Urinary bladder (tissue), 4 donors: ENCODE data around the gene TBKBP1. TPM values are rescaled to one million over a fixed set of nuclear protein-coding genes. Genes with fewer than 3 reads are reported as not detected.
"Not testable (repeated sequence)": the region's sequence is repeated elsewhere in the genome, so short reads cannot be mapped to it uniquely, and the experiment has no call there.

Experiments used
- DNase-seq: peaks from one replicate; pipeline ENCODE4 v3.0.0-alpha.2; 2015; ENCODE audit errors: extremely low spot score
- H3K27ac ChIP-seq: one replicate; pipeline ENCODE4 v1.5.1; 2013; ENCODE audit warnings: low read depth, mild to moderate bottlenecking, moderate library complexity
- H3K36me3 ChIP-seq: one replicate; pipeline ENCODE4 v1.6.1; 2013; ENCODE audit warnings: mild to moderate bottlenecking, moderate library complexity; ENCODE audit not compliant: insufficient read depth
- H3K4me1 ChIP-seq: one replicate; pipeline ENCODE4 v1.6.1; 2013; ENCODE audit warnings: mild to moderate bottlenecking, moderate library complexity; ENCODE audit not compliant: insufficient read depth
- H3K4me3 ChIP-seq: one replicate; pipeline ENCODE4 v1.5.1; 2013; ENCODE audit warnings: low read depth, low read length
- whole genome bisulfite sequencing: extraction: QIAGEN DNeasy Blood & Tissue Kit; methylation state at CpG from one replicate; pipeline ENCODE4 v1.1.7; 2013; 5-methylcytosine and 5-hydroxymethylcytosine counted together
- polyA plus RNA-seq: library from polyadenylated mRNA; stranded (reverse); fragments of 200-250 nt; gene quantifications from one replicate; pipeline ENCODE4 v1.2.3, GENCODE V29; 2013
- total RNA-seq: library from RNA; depleted of rRNA; stranded (reverse); fragments of >200 nt; gene quantifications from one replicate; pipeline ENCODE4 v1.2.3, GENCODE V29; 2014
- donor health status: healthy with polysubstance abuse.
- donor health status: healthy.

TBKBP1 gene
- total and polyA plus RNA-seq, 2 donors, result 5.5 to 19.1 TPM

DNA sequence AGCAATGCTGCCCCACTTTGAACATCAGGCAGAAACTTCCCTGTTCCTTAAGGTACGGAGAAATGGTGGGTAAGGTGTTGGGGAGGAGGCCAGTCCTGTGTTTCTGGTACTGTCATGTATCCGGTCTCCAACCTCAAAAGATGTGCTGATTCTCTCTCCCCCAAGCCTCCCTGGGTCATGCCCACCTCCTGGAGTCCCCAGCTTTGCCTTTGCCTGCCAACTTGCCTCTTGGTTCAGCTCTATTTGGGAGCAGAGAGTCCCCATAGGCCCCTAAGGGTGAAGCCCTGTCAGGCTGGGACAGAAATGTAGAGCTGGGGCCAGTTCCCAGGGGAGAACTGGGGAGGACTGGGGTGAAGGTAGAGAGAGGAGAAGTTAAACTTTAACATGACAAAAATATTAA lies 37.4 kb downstream of the TBKBP1 start:
- H3K27ac ChIP-seq, result no peak overlapping the region
- no peaks in the 10 kb centered on the region for H3K36me3 ChIP-seq
- H3K4me3 ChIP-seq, result no peak overlapping the region
- no peak for DNase-seq
- WGBS, result 73% methylated on average over 2 of the region's 2 CpGs
- H3K4me1 ChIP-seq, result no peaks in the 10 kb centered on the region

DNA sequence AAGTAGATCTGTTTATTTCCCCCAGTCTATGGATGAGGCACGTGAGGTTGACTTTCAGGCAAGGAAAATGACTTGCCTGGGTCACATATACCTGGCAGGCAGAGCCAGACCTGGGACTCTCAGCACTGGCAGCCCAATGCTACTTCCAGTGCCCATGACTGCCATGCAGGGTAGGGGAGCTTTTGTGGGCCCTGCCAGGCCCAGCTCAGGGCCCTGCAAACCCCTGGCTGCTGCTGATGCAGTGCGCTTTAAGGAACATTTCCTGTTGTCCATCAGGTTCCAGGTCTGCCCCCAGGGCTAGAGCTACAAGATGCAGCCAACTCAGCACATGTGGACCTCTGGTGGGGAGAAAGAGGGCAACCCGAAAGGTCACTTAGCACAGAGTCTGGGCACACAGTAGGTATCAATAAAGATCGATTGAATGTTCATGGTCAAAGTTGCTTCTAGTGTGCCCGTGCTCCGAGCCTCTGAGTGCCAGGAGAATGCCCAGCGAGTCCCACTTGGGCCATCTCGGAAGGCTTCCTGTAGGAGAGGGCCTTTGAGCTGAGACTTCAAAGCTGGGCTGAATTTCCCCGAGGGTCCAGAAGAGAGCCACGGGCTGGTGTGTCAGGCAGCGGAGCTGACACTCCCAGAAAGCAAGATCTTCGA lies 38.6 kb downstream of the TBKBP1 start:
- H3K27ac ChIP-seq, result no peak overlapping the region
- peak overlapping the region; percentile 40 for H3K4me3 ChIP-seq
- no peak for DNase-seq
- H3K4me1 ChIP-seq, result no peaks in the 10 kb centered on the region
- H3K36me3 ChIP-seq, result no peaks in the 10 kb centered on the region
- WGBS, result 45% methylated on average over 12 of the region's 12 CpGs

DNA sequence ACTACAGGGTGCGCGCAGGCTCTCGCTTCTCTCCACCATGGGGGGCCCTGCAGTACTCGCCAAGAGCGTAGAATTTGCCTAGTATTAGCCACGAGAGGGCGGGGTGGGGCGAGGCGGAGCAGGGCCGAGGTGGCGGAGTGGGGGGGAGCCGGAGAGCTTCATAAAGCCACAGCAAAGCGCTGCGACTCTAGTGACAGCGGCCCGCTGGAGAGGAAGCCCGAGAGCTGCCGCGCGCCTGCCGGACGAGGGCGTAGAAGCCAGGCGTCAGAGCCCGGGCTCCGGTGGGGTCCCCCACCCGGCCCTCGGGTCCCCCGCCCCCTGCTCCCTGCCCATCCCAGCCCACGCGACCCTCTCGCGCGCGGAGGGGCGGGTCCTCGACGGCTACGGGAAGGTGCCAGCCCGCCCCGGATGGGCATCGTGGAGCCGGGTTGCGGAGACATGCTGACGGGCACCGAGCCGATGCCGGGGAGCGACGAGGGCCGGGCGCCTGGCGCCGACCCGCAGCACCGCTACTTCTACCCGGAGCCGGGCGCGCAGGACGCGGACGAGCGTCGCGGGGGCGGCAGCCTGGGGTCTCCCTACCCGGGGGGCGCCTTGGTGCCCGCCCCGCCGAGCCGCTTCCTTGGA lies 39.2 kb downstream of the TBKBP1 start, which contains the start of gene TBX21:
Gene TBX21, plus strand, starts transcription at position 190 of the 627 bp plus-strand sequence. Its CDS starts 219 bp downstream, at position 409.
- H3K36me3 ChIP-seq, result no peaks in the 10 kb centered on the region
- H3K27ac ChIP-seq, result no peak within 1 kb of the TSS
- H3K4me3 ChIP-seq, result peak within 1 kb of the TSS; percentile 40
- no peak for DNase-seq
- H3K4me1 ChIP-seq, result no peaks in the 10 kb centered on the region
- WGBS, result under 1% methylated on average over 73 of the region's 73 CpGs

DNA sequence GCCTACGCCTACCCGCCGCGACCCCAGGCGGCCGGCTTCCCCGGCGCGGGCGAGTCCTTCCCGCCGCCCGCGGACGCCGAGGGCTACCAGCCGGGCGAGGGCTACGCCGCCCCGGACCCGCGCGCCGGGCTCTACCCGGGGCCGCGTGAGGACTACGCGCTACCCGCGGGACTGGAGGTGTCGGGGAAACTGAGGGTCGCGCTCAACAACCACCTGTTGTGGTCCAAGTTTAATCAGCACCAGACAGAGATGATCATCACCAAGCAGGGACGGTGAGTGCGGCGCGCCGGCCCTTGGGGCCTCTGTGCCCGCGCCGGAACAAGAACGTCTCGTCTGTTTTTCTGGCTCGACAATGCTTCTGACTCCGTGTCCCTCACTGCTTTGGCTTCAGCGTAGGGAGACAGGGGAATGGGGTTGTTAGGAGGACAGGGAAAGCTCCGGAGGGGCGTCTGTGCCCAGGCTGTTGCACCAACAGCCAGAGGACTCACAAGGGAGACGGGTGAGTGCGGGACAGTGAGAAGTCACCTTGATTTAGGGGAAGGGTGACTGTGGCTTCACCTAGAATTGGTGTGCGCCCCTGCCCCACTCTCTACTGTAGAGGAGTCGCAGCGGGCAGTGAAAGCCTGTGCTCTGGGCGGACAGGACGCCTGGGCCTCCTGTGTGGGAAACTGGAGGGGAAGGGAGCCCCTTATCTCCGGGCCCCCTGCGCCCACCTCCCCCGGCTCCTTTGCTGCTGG lies 39.9 kb downstream of the TBKBP1 start:
- 7% methylated on average over 60 of the region's 60 CpGs for WGBS
- peak overlapping the region; percentile 40 for H3K4me3 ChIP-seq
- no peaks in the 10 kb centered on the region for H3K4me1 ChIP-seq
- no peak for DNase-seq
- H3K27ac ChIP-seq, result no peak overlapping the region
- no peaks in the 10 kb centered on the region for H3K36me3 ChIP-seq

DNA sequence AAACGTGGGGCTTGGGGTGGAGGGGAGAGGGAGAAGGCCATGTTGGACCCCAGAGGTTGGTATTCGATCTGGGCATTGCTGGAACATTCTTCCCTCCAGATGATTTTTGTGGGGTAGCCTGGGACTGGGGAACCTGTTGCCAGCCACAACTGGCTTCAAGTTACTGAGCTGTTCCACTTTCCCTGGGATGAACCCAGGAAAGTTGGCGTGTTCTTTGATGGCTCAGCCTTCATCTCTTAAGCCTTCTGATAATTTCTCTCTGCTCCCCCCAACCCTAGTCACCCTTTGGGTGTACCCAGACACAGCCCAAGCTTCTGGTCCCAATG lies 41.1 kb downstream of the TBKBP1 start:
- WGBS, result 75% methylated on average over 3 of the region's 3 CpGs
- no peak for DNase-seq
- Histone ChIP-seq H3K4me3 (no peak overlapping the region), H3K27ac (no peak overlapping the region), H3K4me1 (no peaks in the 10 kb centered on the region), H3K36me3 (no peaks in the 10 kb centered on the region)

DNA sequence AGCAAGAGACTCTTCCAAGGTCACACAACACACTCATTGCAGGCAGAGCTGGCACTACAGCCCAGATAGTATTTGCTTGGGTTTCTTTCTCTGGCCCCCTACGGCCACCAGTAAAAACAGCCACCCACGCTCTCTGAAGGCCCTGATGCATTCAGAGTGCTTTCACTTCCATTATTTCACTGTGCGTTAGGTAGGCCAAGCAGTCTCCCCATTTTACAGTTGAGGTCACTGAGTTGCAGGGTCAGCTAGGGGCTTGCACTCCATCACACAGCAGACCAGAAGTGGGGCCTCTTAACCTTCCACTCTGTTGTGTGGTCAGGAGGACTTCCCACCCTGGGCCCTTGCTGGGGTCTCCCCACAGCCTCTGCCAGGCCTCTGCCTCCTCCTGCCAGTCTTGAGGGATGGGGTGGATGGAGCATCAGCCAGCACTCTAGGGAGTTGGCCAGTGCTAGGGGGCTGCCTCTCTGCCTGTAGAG lies 41.6 kb downstream of the TBKBP1 start:
- DNase-seq, result no peak

DNA sequence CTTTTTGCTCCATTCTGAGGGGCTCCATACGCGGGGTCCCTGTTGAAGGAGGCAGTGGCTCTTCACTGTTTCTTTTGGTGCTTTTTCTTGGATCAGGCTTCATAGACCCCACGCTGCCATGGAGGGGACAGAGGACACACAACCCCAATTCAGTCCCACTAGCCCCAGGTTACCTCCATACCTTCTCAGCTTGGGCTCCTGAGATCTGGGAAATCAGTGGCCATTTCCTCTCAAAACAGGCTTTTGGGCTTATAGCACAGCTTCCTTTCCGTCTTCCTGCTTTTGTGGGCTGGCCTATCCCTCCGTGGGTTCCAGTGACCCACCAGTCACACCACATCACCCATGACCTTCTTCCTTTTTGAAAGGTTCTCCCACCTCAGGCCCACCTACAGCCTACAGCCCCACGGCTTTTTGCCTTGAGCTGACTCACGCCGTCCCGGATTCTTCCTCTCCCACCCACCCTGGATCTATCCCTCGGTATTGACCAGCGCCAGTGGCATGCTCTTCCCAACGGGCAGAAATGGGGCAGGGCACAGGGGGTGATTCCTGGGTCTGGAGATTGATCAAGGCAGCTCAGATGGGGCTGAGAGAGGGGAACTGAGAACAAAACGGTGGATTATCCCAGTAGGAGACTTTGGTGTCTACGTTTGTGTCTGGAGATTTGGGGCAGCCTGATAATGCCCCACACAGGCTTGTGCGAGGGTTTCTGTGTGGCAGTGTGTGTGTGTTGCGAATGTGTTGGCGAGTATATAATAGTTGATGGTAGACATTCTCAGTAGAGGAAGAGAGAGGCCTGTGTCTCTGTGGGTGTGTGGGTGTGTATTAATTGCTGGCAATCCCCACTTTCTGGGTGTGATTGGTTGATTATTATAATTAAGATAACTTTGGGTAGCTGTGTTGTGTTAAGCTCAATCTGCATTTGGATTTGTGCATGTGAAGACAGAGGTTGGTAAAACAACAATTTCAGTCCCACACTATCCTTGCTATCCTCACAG lies 42.8 kb downstream of the TBKBP1 start:
- 68% methylated on average over 17 of the region's 17 CpGs for WGBS
- Histone ChIP-seq H3K4me1 (no peaks in the 10 kb centered on the region), H3K4me3 (no peak overlapping the region), H3K36me3 (no peaks in the 10 kb centered on the region), H3K27ac (no peak overlapping the region)
- DNase-seq, result no peak

More for the DNA sequence above, 41.6 kb downstream of the TBKBP1 start:
- 92% methylated on average over 3 of the region's 3 CpGs for WGBS
- Histone ChIP-seq H3K4me1 (no peaks in the 10 kb centered on the region), H3K36me3 (no peaks in the 10 kb centered on the region), H3K27ac (no peak overlapping the region), H3K4me3 (no peak overlapping the region)

DNA sequence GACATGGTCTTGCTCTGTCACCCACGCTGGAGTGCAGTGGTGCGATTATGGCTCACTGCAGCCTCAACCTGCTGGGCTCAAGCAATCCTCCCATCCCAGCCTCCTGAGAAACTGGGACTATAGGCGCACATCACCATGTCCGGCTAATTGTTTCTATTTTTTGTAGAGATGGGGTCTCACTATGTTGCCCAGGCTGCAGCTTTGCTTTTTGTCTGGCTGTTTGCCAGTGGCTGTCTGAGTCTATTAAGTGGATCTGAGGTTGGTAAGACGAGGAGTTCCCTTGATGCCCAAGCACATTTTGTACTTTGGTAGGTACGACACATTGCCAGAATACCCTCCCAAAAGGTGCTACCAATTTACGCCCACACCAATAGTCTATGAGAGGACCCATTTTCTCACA lies 44.2 kb downstream of the TBKBP1 start:
- WGBS, result 91% methylated on average over 7 of the region's 7 CpGs
- H3K27ac ChIP-seq, result no peak overlapping the region
- no peak for DNase-seq
- no peak overlapping the region for H3K4me3 ChIP-seq
- no peaks in the 10 kb centered on the region for H3K36me3 ChIP-seq
- H3K4me1 ChIP-seq, result no peaks in the 10 kb centered on the region

DNA sequence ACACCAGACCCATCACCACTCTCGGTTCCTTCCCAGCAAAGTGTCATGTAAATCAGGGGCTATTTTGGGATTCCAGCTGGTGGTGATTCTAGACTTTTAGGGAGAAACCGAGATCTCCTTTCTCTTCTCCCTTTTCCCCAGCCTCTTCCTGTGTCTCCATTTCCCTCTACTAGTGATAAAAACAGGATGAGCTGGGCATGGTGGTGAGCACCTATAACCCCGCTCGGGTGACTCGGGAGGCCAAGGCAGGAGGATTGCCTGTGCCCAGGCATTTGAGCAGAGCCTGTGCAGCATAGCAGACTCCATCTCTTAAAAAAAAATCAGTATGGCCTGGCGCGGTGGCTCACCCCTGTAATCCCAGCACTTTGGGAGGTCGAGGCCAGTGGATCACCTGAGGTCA lies 45.2 kb downstream of the TBKBP1 start:
- Histone ChIP-seq H3K27ac (no peak overlapping the region), H3K36me3 (no peaks in the 10 kb centered on the region), H3K4me3 (no peak overlapping the region), H3K4me1 (no peaks in the 10 kb centered on the region)
- no peak for DNase-seq
- 83% methylated on average over 8 of the region's 8 CpGs for WGBS

DNA sequence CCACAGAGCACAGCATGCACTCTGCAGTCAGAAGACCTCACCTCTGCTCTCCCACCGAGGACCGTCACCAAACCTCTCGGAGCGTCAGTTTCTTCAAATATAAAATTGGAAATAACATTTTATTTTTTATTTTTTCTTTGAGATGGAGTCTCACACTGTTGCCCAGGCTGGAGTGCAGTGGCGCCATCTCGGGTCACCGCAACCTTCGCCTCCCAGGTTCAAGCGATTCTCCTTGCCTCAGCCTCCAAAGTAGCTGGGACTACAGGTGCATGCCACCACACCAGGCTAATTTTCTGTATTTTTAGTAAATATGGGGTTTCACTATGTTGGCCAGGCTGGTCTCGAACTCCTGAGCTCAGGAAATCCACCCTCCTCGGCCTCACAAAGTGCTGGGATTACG lies 46.0 kb downstream of the TBKBP1 start:
- 82% methylated on average over 12 of the region's 12 CpGs for WGBS
- not testable (repeated sequence) for H3K36me3 ChIP-seq, H3K4me1 ChIP-seq, DNase-seq, H3K27ac ChIP-seq, H3K4me3 ChIP-seq

DNA sequence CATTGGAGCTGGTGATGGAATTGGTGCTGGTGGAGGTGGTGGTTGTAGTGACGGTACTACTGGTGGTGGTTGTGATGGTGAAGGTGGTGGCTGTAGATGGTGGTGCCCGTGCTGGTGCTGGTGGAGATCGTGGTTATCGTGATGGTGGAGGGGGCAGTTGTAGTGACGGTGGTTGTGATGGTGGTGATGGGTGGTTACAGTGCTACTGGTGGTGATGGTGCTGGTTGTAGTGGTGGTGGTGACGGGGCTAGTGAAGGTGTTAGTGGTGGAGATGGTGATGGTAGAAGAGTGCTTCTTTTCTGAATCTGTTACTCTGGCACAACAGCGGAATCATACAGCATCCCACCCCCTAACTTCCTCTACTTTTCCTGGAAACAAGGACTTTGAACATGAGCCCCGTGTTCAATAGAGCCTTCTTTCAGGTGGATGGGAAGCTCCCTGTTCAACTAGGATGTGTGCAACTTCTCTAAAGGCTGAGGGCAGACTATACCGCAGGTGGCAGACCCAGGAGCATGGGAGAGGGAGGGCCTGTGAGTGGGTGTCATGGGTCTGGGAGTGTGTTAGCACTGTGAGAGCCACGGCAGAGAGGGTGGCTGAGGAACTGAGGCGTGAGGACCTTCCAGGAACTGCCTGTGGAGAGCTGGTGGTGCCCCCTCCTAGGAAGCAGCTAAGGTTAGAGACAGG lies 47.3 kb downstream of the TBKBP1 start:
- DNase-seq, result no peak

DNA sequence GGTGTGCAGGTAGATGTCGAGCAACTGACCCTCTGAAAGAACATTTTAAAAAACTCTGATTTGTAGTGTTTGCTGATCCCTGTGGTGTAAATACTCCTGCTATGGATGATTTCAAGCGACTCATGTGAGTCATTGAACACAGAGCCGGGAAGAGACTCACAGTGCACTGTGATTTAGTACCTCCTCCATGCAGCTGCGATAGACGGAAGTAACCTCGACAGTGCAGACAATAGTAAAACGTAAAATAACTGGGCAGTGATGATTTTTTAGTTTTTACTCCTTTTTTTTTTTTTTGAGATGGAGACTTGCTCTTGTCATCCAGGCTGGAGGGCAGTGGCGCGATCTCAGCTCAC lies 47.8 kb downstream of the TBKBP1 start:
- Histone ChIP-seq H3K4me1 (no peaks in the 10 kb centered on the region), H3K27ac (no peak overlapping the region), H3K4me3 (no peak overlapping the region), H3K36me3 (no peaks in the 10 kb centered on the region)
- 77% methylated on average over 9 of the region's 9 CpGs for WGBS
- DNase-seq, result no peak

More for the DNA sequence above, 47.3 kb downstream of the TBKBP1 start:
- Histone ChIP-seq H3K4me3 (no peak overlapping the region), H3K27ac (no peak overlapping the region), H3K36me3 (no peaks in the 10 kb centered on the region), H3K4me1 (no peaks in the 10 kb centered on the region)
- 79% methylated on average over 11 of the region's 11 CpGs for WGBS
